ENCODE data around the gene APLNR.

APLNR gene

GRCh38 chr11:57203359-57203758 is 33.7 kb downstream of the APLNR start:
- H3K4me2 ChIP-seq (ENCODE audit: low read length): no peak overlapping the region
- no peak overlapping the region for H3K9ac ChIP-seq (ENCODE audit: low read length)
- H3K4ac ChIP-seq (ENCODE audit: low read depth, low read length): no peak overlapping the region
- no CpG with 5 or more reads among the region's 3 CpGs for whole genome bisulfite sequencing (ENCODE audit: extremely low coverage, insufficient coverage, low lambda C conversion rate)
- H3K23ac ChIP-seq (ENCODE audit: low read length): no peak overlapping the region
- no peak overlapping the region for H2BK15ac ChIP-seq (replicated peaks; ENCODE audit: low read depth)
- no peak overlapping the region for H4K8ac ChIP-seq (ENCODE audit: low read depth, low read length)
- H3K27me3 ChIP-seq (ENCODE audit: insufficient read depth, low read length, poor library complexity): no peaks in the 10 kb centered on the region
- no peak overlapping the region for H3K18ac ChIP-seq (ENCODE audit: low read length)
- no peak overlapping the region for H2BK120ac ChIP-seq (ENCODE audit: low read depth, low read length)
- H4K5ac ChIP-seq (ENCODE audit: low read length): no peak overlapping the region
- no peaks in the 10 kb centered on the region for H3K79me2 ChIP-seq (ENCODE audit: control insufficient read depth, insufficient read depth, low read length)
- H3K36me3 ChIP-seq (ENCODE audit: control insufficient read depth, insufficient read depth, low read length): no peaks in the 10 kb centered on the region
- no peak for DNase-seq
- H3K79me1 ChIP-seq (ENCODE audit: low read length): no peaks in the 10 kb centered on the region
- peaks cover 9% of the 10 kb centered on the region for H3K4me1 ChIP-seq (ENCODE audit: control insufficient read depth, low read depth, low read length)
- H3K27ac ChIP-seq (ENCODE audit: low read depth, low read length): no peak overlapping the region
- no peak overlapping the region for H3K56ac ChIP-seq (ENCODE audit: low read length)
- no peak overlapping the region for H2AK5ac ChIP-seq (ENCODE audit: low read length)
- no peak overlapping the region for H3K4me3 ChIP-seq (ENCODE audit: low read length)
- no peak overlapping the region for H2BK5ac ChIP-seq (ENCODE audit: low read length)

- no peak overlapping the region for H3K9ac ChIP-seq (ENCODE audit: low read length)
- peaks cover 9% of the 10 kb centered on the region for H3K4me1 ChIP-seq (ENCODE audit: control insufficient read depth, low read depth, low read length)
- no peaks in the 10 kb centered on the region for H3K79me2 ChIP-seq (ENCODE audit: control insufficient read depth, insufficient read depth, low read length)
- no peak overlapping the region for H2BK5ac ChIP-seq (ENCODE audit: low read length)
- WGBS (ENCODE audit: extremely low coverage, insufficient coverage, low lambda C conversion rate): no CpG with 5 or more reads among the region's 10 CpGs
- H3K79me1 ChIP-seq (ENCODE audit: low read length): no peaks in the 10 kb centered on the region
- H3K56ac ChIP-seq (ENCODE audit: low read length): no peak overlapping the region
- no peak overlapping the region for H3K18ac ChIP-seq (ENCODE audit: low read length)
- no peak overlapping the region for H3K4me3 ChIP-seq (ENCODE audit: low read length)
- H2BK15ac ChIP-seq (replicated peaks; ENCODE audit: low read depth): no peak overlapping the region
- DNase-seq: no peak
- no peak overlapping the region for H2AK5ac ChIP-seq (ENCODE audit: low read length)
- no peak overlapping the region for H3K4ac ChIP-seq (ENCODE audit: low read depth, low read length)
- no peak overlapping the region for H3K27ac ChIP-seq (ENCODE audit: low read depth, low read length)
- H2BK120ac ChIP-seq (ENCODE audit: low read depth, low read length): no peak overlapping the region
- H4K8ac ChIP-seq (ENCODE audit: low read depth, low read length): no peak overlapping the region
- no peak overlapping the region for H4K5ac ChIP-seq (ENCODE audit: low read length)
- no peak overlapping the region for H3K23ac ChIP-seq (ENCODE audit: low read length)
- H3K4me2 ChIP-seq (ENCODE audit: low read length): no peak overlapping the region
- H3K36me3 ChIP-seq (ENCODE audit: control insufficient read depth, insufficient read depth, low read length): no peaks in the 10 kb centered on the region
- no peaks in the 10 kb centered on the region for H3K27me3 ChIP-seq (ENCODE audit: insufficient read depth, low read length, poor library complexity)
These were observed 34.8 kb downstream of the APLNR start for GRCh38 chr11:57202281-57202680.

GRCh38 chr11:57200917-57201316 is 36.1 kb downstream of the APLNR start:
- Histone ChIP-seq H3K4ac (ENCODE audit: low read depth, low read length) (no peak overlapping the region), H2BK15ac (replicated peaks; ENCODE audit: low read depth) (no peak overlapping the region), H3K4me2 (ENCODE audit: low read length) (no peak overlapping the region), H3K27ac (ENCODE audit: low read depth, low read length) (no peak overlapping the region), H3K9ac (ENCODE audit: low read length) (no peak overlapping the region), H3K36me3 (ENCODE audit: control insufficient read depth, insufficient read depth, low read length) (no peaks in the 10 kb centered on the region), H4K8ac (ENCODE audit: low read depth, low read length) (no peak overlapping the region), H3K4me3 (ENCODE audit: low read length) (no peak overlapping the region), H2BK5ac (ENCODE audit: low read length) (no peak overlapping the region), H3K23ac (ENCODE audit: low read length) (no peak overlapping the region), H2BK120ac (ENCODE audit: low read depth, low read length) (no peak overlapping the region), H2AK5ac (ENCODE audit: low read length) (no peak overlapping the region), H4K5ac (ENCODE audit: low read length) (no peak overlapping the region), H3K18ac (ENCODE audit: low read length) (no peak overlapping the region), H3K4me1 (ENCODE audit: control insufficient read depth, low read depth, low read length) (peaks cover 8% of the 10 kb centered on the region), H3K56ac (ENCODE audit: low read length) (no peak overlapping the region), H3K27me3 (ENCODE audit: insufficient read depth, low read length, poor library complexity) (no peaks in the 10 kb centered on the region), H3K79me1 (ENCODE audit: low read length) (no peaks in the 10 kb centered on the region), H3K79me2 (ENCODE audit: control insufficient read depth, insufficient read depth, low read length) (no peaks in the 10 kb centered on the region)
- no CpG with 5 or more reads among the region's 7 CpGs for WGBS (ENCODE audit: extremely low coverage, insufficient coverage, low lambda C conversion rate)
- no peak for DNase-seq

GRCh38 chr11:57199330-57199729 is 37.7 kb downstream of the APLNR start:
- Histone ChIP-seq H3K27ac (ENCODE audit: low read depth, low read length) (no peak overlapping the region), H3K56ac (ENCODE audit: low read length) (no peak overlapping the region), H3K23ac (ENCODE audit: low read length) (no peak overlapping the region), H3K27me3 (ENCODE audit: insufficient read depth, low read length, poor library complexity) (no peaks in the 10 kb centered on the region), H2BK120ac (ENCODE audit: low read depth, low read length) (no peak overlapping the region), H3K9ac (ENCODE audit: low read length) (no peak overlapping the region), H2BK15ac (replicated peaks; ENCODE audit: low read depth) (no peak overlapping the region), H3K4me1 (ENCODE audit: control insufficient read depth, low read depth, low read length) (no peaks in the 10 kb centered on the region), H3K36me3 (ENCODE audit: control insufficient read depth, insufficient read depth, low read length) (no peaks in the 10 kb centered on the region), H3K4me2 (ENCODE audit: low read length) (no peak overlapping the region), H3K4ac (ENCODE audit: low read depth, low read length) (no peak overlapping the region), H2BK5ac (ENCODE audit: low read length) (no peak overlapping the region), H3K79me1 (ENCODE audit: low read length) (no peaks in the 10 kb centered on the region), H2AK5ac (ENCODE audit: low read length) (no peak overlapping the region), H3K18ac (ENCODE audit: low read length) (no peak overlapping the region), H4K8ac (ENCODE audit: low read depth, low read length) (no peak overlapping the region), H3K79me2 (ENCODE audit: control insufficient read depth, insufficient read depth, low read length) (no peaks in the 10 kb centered on the region), H3K4me3 (ENCODE audit: low read length) (no peak overlapping the region), H4K5ac (ENCODE audit: low read length) (no peak overlapping the region)
- no peak for DNase-seq
- no CpG with 5 or more reads among the region's 11 CpGs for WGBS (ENCODE audit: extremely low coverage, insufficient coverage, low lambda C conversion rate)

- Histone ChIP-seq H3K4me3 (ENCODE audit: low read length) (no peak overlapping the region), H2BK5ac (ENCODE audit: low read length) (no peak overlapping the region), H3K79me1 (ENCODE audit: low read length) (no peaks in the 10 kb centered on the region), H2AK5ac (ENCODE audit: low read length) (no peak overlapping the region), H3K4me1 (ENCODE audit: control insufficient read depth, low read depth, low read length) (no peaks in the 10 kb centered on the region), H3K79me2 (ENCODE audit: control insufficient read depth, insufficient read depth, low read length) (no peaks in the 10 kb centered on the region), H2BK120ac (ENCODE audit: low read depth, low read length) (no peak overlapping the region), H3K36me3 (ENCODE audit: control insufficient read depth, insufficient read depth, low read length) (no peaks in the 10 kb centered on the region), H3K9ac (ENCODE audit: low read length) (no peak overlapping the region), H3K18ac (ENCODE audit: low read length) (no peak overlapping the region), H2BK15ac (replicated peaks; ENCODE audit: low read depth) (no peak overlapping the region), H3K56ac (ENCODE audit: low read length) (no peak overlapping the region), H4K8ac (ENCODE audit: low read depth, low read length) (no peak overlapping the region), H3K23ac (ENCODE audit: low read length) (no peak overlapping the region), H3K27me3 (ENCODE audit: insufficient read depth, low read length, poor library complexity) (no peaks in the 10 kb centered on the region), H3K27ac (ENCODE audit: low read depth, low read length) (no peak overlapping the region), H3K4me2 (ENCODE audit: low read length) (no peak overlapping the region), H4K5ac (ENCODE audit: low read length) (no peak overlapping the region), H3K4ac (ENCODE audit: low read depth, low read length) (no peak overlapping the region)
- no CpG with 5 or more reads among the region's 2 CpGs for WGBS (ENCODE audit: extremely low coverage, insufficient coverage, low lambda C conversion rate)
- no peak for DNase-seq
These were observed 39.3 kb downstream of the APLNR start for GRCh38 chr11:57197762-57198161.

GRCh38 chr11:57196596-57196995 is 40.5 kb downstream of the APLNR start:
- Histone ChIP-seq H4K5ac (ENCODE audit: low read length) (no peak overlapping the region), H3K4me3 (ENCODE audit: low read length) (no peak overlapping the region), H4K8ac (ENCODE audit: low read depth, low read length) (no peak overlapping the region), H2BK120ac (ENCODE audit: low read depth, low read length) (no peak overlapping the region), H2BK5ac (ENCODE audit: low read length) (no peak overlapping the region), H3K56ac (ENCODE audit: low read length) (no peak overlapping the region), H3K36me3 (ENCODE audit: control insufficient read depth, insufficient read depth, low read length) (no peaks in the 10 kb centered on the region), H3K23ac (ENCODE audit: low read length) (no peak overlapping the region), H3K27me3 (ENCODE audit: insufficient read depth, low read length, poor library complexity) (no peaks in the 10 kb centered on the region), H3K27ac (ENCODE audit: low read depth, low read length) (no peak overlapping the region), H3K79me1 (ENCODE audit: low read length) (no peaks in the 10 kb centered on the region), H3K4ac (ENCODE audit: low read depth, low read length) (no peak overlapping the region), H2AK5ac (ENCODE audit: low read length) (no peak overlapping the region), H3K4me2 (ENCODE audit: low read length) (no peak overlapping the region), H3K4me1 (ENCODE audit: control insufficient read depth, low read depth, low read length) (peaks cover 4% of the 10 kb centered on the region), H3K18ac (ENCODE audit: low read length) (no peak overlapping the region), H3K9ac (ENCODE audit: low read length) (no peak overlapping the region), H2BK15ac (replicated peaks; ENCODE audit: low read depth) (no peak overlapping the region), H3K79me2 (ENCODE audit: control insufficient read depth, insufficient read depth, low read length) (no peaks in the 10 kb centered on the region)
- no peak for DNase-seq
- no CpG with 5 or more reads among the region's 6 CpGs for WGBS (ENCODE audit: extremely low coverage, insufficient coverage, low lambda C conversion rate)

Measured in mesendoderm (in vitro differentiated cells).